ENCODE results near the gene NT5DC1. TPM values are rescaled to one million over a fixed set of nuclear protein-coding genes. Genes with fewer than 3 reads are reported as not detected.

NT5DC1 gene
- total and polyA plus RNA-seq, 2 experiments from 2014 or later = 14.1 to 48.9 TPM

DNA sequence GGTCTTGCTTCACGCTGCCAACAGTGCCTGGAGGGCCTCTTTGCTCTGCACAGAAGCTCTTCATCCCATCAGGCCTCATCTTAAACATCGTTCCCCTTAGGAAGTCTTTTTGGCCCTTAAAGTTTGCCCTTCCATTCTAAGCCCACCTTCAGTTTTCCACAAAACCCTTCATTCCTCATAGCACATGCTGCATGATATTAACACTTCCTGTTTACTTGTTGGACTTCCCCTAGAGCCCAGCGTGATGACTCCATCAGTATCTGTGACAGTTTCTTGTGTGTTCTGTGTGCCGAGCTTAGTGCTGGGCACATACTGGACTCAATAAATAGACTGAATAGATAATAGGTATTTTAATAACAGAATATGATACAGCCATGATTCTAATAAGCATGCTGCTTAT is 2.2 kb downstream of the NT5DC1 start:
- no peak for TF ChIP-seq CTCF (IDR thresholded peaks at IDR 0.05; ENCODE audit: low read depth, low read length)
- Histone ChIP-seq H3K4me3 (no peak overlapping the region), H3K4me1 (ENCODE audit: low read depth) (peaks cover 14% of the 10 kb centered on the region)

GRCh38 chr6:116104636-116105035 is 4.0 kb downstream of the NT5DC1 start:
- Histone ChIP-seq H3K4me1 (ENCODE audit: low read depth) (peaks cover 10% of the 10 kb centered on the region), H3K27ac (no peak overlapping the region), H3K36me3 (no peaks in the 10 kb centered on the region), H3K27me3 (no peaks in the 10 kb centered on the region), H3K9me3 (ENCODE audit: low read depth) (no peaks in the 10 kb centered on the region), H3K4me3 (no peak overlapping the region)
- no peak for TF ChIP-seq CTCF (IDR thresholded peaks at IDR 0.05; ENCODE audit: low read depth, low read length)
- no peak for DNase-seq (ENCODE audit: low read depth in 1 of 2, low spot score in 1 of 2)

More for the DNA sequence above, 2.2 kb downstream of the NT5DC1 start:
- H3K27me3 ChIP-seq = no peaks in the 10 kb centered on the region
- H3K27ac ChIP-seq = no peak overlapping the region
- DNase-seq (ENCODE audit: low read depth in 1 of 2, low spot score in 1 of 2) = no peak
- H3K36me3 ChIP-seq = no peaks in the 10 kb centered on the region
- H3K9me3 ChIP-seq (ENCODE audit: low read depth) = no peaks in the 10 kb centered on the region

DNA sequence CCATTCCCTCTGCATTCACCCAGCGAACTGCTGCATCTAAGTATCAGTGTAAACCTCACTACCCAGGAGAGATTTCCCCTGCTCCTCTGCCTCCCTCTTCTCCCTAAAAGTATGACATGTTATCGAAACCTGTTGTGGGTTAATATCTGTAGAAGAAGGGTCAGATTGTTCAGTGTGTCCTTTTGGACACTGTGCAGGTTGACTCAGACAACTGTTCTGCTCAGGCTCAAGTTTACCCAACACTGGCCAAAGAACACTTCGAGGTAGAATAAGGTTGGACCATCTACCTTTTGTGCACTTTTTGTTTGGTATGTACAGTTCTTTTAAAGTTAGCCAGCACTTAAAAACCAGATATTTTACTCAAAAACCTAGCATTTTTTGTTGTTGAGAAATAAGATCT is 4.6 kb downstream of the NT5DC1 start:
- Histone ChIP-seq H3K9me3 (ENCODE audit: low read depth) (no peaks in the 10 kb centered on the region), H3K36me3 (no peaks in the 10 kb centered on the region), H3K27me3 (no peaks in the 10 kb centered on the region), H3K27ac (no peak overlapping the region), H3K4me1 (ENCODE audit: low read depth) (peaks cover 10% of the 10 kb centered on the region), H3K4me3 (no peak overlapping the region)
- DNase-seq (ENCODE audit: low read depth in 1 of 2, low spot score in 1 of 2) = no peak
- TF ChIP-seq CTCF (IDR thresholded peaks at IDR 0.05; ENCODE audit: low read depth, low read length) = no peak

DNA sequence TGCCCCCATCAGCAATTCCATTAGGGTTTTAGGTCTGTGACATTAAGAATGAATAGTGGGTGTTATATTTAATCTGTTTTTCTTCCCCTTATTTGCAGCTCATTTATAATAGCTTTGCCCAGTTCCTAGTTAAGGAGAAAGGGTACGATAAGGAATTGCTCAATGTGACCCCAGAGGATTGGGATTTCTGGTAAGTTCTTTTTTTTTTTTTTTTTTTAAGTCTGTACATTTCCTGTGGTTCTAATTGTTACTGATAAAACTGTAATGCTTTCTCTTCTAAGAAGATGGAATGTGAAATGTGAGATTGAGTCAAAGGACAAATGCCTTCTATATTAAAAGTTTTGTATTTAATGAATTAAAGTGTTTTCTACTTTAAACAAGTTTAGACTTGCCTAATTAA is 5.5 kb downstream of the NT5DC1 start:
- TF ChIP-seq CTCF (IDR thresholded peaks at IDR 0.05; ENCODE audit: low read depth, low read length) = no peak
- Histone ChIP-seq H3K4me3 (no peak overlapping the region), H3K9me3 (ENCODE audit: low read depth) (no peaks in the 10 kb centered on the region), H3K36me3 (no peaks in the 10 kb centered on the region), H3K27ac (no peak overlapping the region), H3K27me3 (no peaks in the 10 kb centered on the region), H3K4me1 (ENCODE audit: low read depth) (peaks cover 10% of the 10 kb centered on the region)
- DNase-seq (ENCODE audit: low read depth in 1 of 2, low spot score in 1 of 2) = peak in 1 of 2 donors; percentile 90

DNA sequence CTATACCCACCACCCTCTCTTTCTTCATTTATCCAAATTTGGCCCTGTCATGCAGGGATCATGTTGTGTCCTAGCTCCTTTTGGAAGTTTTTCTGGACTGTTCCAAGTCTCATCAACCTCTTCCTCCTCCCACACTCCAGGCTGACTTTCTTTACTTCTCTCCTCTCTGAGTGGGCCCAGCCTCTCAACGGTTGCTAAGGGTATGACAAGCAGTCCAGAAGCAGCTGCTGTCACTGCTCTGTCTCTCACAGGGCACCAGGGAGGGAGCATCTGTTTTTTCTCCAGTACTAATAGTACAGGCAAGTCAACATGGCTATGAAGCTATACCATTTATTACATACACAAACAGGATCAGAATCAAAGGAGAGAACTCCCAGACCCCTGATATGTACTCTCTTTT is 8.2 kb downstream of the NT5DC1 start:
- DNase-seq (ENCODE audit: low read depth in 1 of 2, low spot score in 1 of 2) = peak in 1 of 2 donors; percentile 36
- H3K4me1 ChIP-seq (ENCODE audit: low read depth) = peaks cover 20% of the 10 kb centered on the region
- H3K9me3 ChIP-seq (ENCODE audit: low read depth) = no peaks in the 10 kb centered on the region
- no peaks in the 10 kb centered on the region for H3K36me3 ChIP-seq
- H3K27me3 ChIP-seq = no peaks in the 10 kb centered on the region
- TF ChIP-seq CTCF (IDR thresholded peaks at IDR 0.05; ENCODE audit: low read depth, low read length) = no peak
- H3K4me3 ChIP-seq = no peak overlapping the region
- H3K27ac ChIP-seq = no peak overlapping the region
